Breast epithelium (tissue), 3 donors: ENCODE data around the gene GRIK4.
"Not testable (repeated sequence)": the region's sequence is repeated elsewhere in the genome, so short reads cannot be mapped to it uniquely, and the experiment has no call there.

Experiments
- POLR2A ChIP-seq: fragments of 450-650 bp; IDR thresholded peaks from one replicate; pipeline ENCODE4 v1.6.1; 2016; ENCODE audit warnings: antibody characterized with exemption, mild to moderate bottlenecking, moderate library complexity
- POLR2AphosphoS5 ChIP-seq, 3 donors: sonication (generic); formaldehyde crosslinking; IDR thresholded peaks; one replicate each; pipeline ENCODE4 v1.6.1; 2017; ENCODE audit warnings: antibody characterized with exemption in 3 of 3

DNA sequence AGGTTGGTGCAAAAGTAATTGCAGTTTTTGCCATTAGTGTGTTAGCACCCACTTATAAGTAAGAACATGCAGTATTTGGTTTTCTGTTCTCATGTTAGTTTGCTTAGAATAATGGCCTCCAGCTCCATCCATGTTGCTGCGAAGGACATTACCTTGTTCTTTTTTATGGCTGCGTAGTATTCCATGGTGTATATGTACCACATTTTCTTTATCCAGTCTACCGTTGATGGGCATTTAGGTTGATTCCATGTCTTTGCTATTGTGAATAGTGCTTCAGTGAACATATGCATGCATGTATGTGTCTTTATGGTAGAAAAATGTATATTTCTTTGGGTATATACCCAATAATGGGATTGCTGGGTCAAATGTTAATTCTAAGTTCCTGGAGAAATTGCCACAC lies 71.0 kb downstream of the GRIK4 start:
- TF ChIP-seq POLR2A; POLR2AphosphoS5 (IDR thresholded peaks at IDR 0.05): not testable (repeated sequence)
